BE2C (cell line): ENCODE results near the gene PLCD4.

Source experiments
- DNase-seq: peaks from one replicate; pipeline ENCODE4 v3.0.0-alpha.2; 2020
- H3K27me3 ChIP-seq: fragments of 250-450 bp; sonication (Bioruptor Pico); 2 replicates; pipeline ENCODE4 v1.5.1; 2020; ENCODE audit warnings: mild to moderate bottlenecking
- H3K36me3 ChIP-seq: fragments of 250-450 bp; sonication (Bioruptor Pico); 2 replicates; pipeline ENCODE4 v1.5.1; 2020; ENCODE audit warnings: mild to moderate bottlenecking
- H3K4me1 ChIP-seq: fragments of 250-450 bp; sonication (Bioruptor Pico); 2 replicates; pipeline ENCODE4 v1.5.1; 2020
- H3K4me3 ChIP-seq: 2 replicates; pipeline ENCODE4 v1.5.1; 2011; ENCODE audit warnings: low read depth, low read length
- H3K9me3 ChIP-seq: fragments of 250-450 bp; sonication (Bioruptor Pico); 2 replicates; pipeline ENCODE4 v1.5.1; 2020
- CTCF ChIP-seq: IDR thresholded peaks from 2 replicates; pipeline ENCODE4 v1.5.1; 2012; ENCODE audit warnings: mild to moderate bottlenecking, low read depth, low read length

The PLCD4 gene

GRCh38 chr2:218658671-218659257, 51.1 kb downstream of the PLCD4 start:
- Histone ChIP-seq H3K36me3 (peaks cover 61% of the 10 kb centered on the region), H3K27me3 (no peaks in the 10 kb centered on the region), H3K4me3 (peak overlapping the region; percentile 99), H3K4me1 (no peaks in the 10 kb centered on the region), H3K9me3 (no peaks in the 10 kb centered on the region)
- peak; percentile 48 for DNase-seq
- TF ChIP-seq CTCF, result peak; percentile 55

GRCh38 chr2:218659258-218659987, 51.7 kb downstream of the PLCD4 start, which contains the start of the genes BCS1L and ZNF142:
BCS1L (plus strand) TSS chr2:218659683; CDS start chr2:218660988, 1,305 bp downstream.
ZNF142 (minus strand) TSS chr2:218659623; CDS start chr2:218656429, 3,194 bp downstream.
- Histone ChIP-seq H3K27me3 (no peaks in the 10 kb centered on the region), H3K9me3 (no peaks in the 10 kb centered on the region), H3K36me3 (peaks cover 61% of the 10 kb centered on the region), H3K4me1 (no peaks in the 10 kb centered on the region), H3K4me3 (peak within 1 kb of the TSS; percentile 99)
- TF ChIP-seq CTCF, result no peak
- DNase-seq, result peak; percentile 94

GRCh38 chr2:218659988-218660358, 52.3 kb downstream of the PLCD4 start:
- peaks cover 58% of the 10 kb centered on the region for H3K36me3 ChIP-seq

GRCh38 chr2:218662377-218662776, 54.7 kb downstream of the PLCD4 start:
- Histone ChIP-seq H3K4me3 (no peak overlapping the region), H3K27me3 (no peaks in the 10 kb centered on the region), H3K9me3 (no peaks in the 10 kb centered on the region), H3K36me3 (peaks cover 54% of the 10 kb centered on the region), H3K4me1 (no peaks in the 10 kb centered on the region)
- DNase-seq, result no peak
- no peak for TF ChIP-seq CTCF

More at GRCh38 chr2:218659988-218660358, 52.3 kb downstream of the PLCD4 start:
- DNase-seq, result no peak
- H3K4me1 ChIP-seq, result no peaks in the 10 kb centered on the region
- H3K9me3 ChIP-seq, result no peaks in the 10 kb centered on the region
- TF ChIP-seq CTCF, result no peak
- H3K27me3 ChIP-seq, result no peaks in the 10 kb centered on the region
- peak overlapping the region; percentile 99 for H3K4me3 ChIP-seq

- no peaks in the 10 kb centered on the region for H3K4me1 ChIP-seq
- no peak overlapping the region for H3K4me3 ChIP-seq
- peaks cover 52% of the 10 kb centered on the region for H3K36me3 ChIP-seq
- no peak for TF ChIP-seq CTCF
- DNase-seq, result no peak
- no peaks in the 10 kb centered on the region for H3K27me3 ChIP-seq
- H3K9me3 ChIP-seq, result no peaks in the 10 kb centered on the region
Observed at GRCh38 chr2:218662827-218663226, 55.1 kb downstream of the PLCD4 start.

GRCh38 chr2:218663901-218664300, 56.2 kb downstream of the PLCD4 start:
- no peak overlapping the region for H3K4me3 ChIP-seq
- DNase-seq, result no peak
- no peak for TF ChIP-seq CTCF
- H3K9me3 ChIP-seq, result no peaks in the 10 kb centered on the region
- no peaks in the 10 kb centered on the region for H3K27me3 ChIP-seq
- H3K4me1 ChIP-seq, result no peaks in the 10 kb centered on the region
- H3K36me3 ChIP-seq, result peaks cover 51% of the 10 kb centered on the region
